Stimulated activated CD4-positive, alpha-beta T cell treated with anti-CD3 and anti-CD28 coated beads, Interleukin-1b, Interleukin-23, amount 100 ng/mL, for 48 hours (primary cell): ENCODE measurements around the gene C11orf24.
A peak's percentile ranks its signal among the peaks of the same experiment; 100 is the strongest.
"Not testable (repeated sequence)": the region's sequence is repeated elsewhere in the genome, so short reads cannot be mapped to it uniquely, and the experiment has no call there.

Experiments used
- DNase-seq: peaks from one replicate; pipeline ENCODE4 v3.0.0-alpha.2; 2020

Gene C11orf24

GRCh38 chr11:68271781-68272608 is at the start of gene C11orf24:
TSS of gene C11orf24 (minus strand) at chr11:68271973. CDS start at chr11:68263767, 8,206 bp downstream.
- DNase-seq, result peak; percentile 92

GRCh38 chr11:68317147-68317785 is 45.5 kb upstream of the C11orf24 start:
- no peak for DNase-seq

- no peak for DNase-seq
Observed at GRCh38 chr11:68315171-68315920, 43.6 kb upstream of the C11orf24 start.

- no peak for DNase-seq
Observed at GRCh38 chr11:68314203-68315170, 42.7 kb upstream of the C11orf24 start.

GRCh38 chr11:68313574-68314202 is 41.9 kb upstream of the C11orf24 start:
- DNase-seq, result no peak

- no peak for DNase-seq
Observed at GRCh38 chr11:68312780-68313573, 41.2 kb upstream of the C11orf24 start.

- no peak for DNase-seq
Observed at GRCh38 chr11:68312117-68312779, 40.5 kb upstream of the C11orf24 start, which contains the start of gene LRP5. TSS of gene LRP5 (plus strand) at chr11:68312591. CDS start at chr11:68312715, 124 bp downstream.

GRCh38 chr11:68311160-68312116 is 39.7 kb upstream of the C11orf24 start:
- no peak for DNase-seq

- DNase-seq, result no peak
Observed at GRCh38 chr11:68309621-68310185, 37.9 kb upstream of the C11orf24 start.

- DNase-seq, result no peak
Observed at GRCh38 chr11:68308068-68308467, 36.3 kb upstream of the C11orf24 start.

- no peak for DNase-seq
Observed at GRCh38 chr11:68306636-68307035, 34.9 kb upstream of the C11orf24 start.

GRCh38 chr11:68303982-68304780 is 32.4 kb upstream of the C11orf24 start:
- no peak for DNase-seq

- no peak for DNase-seq
Observed at GRCh38 chr11:68303083-68303482, 31.3 kb upstream of the C11orf24 start.

- DNase-seq, result no peak
Observed at GRCh38 chr11:68302670-68303069, 30.9 kb upstream of the C11orf24 start.

GRCh38 chr11:68302256-68302655 is 30.5 kb upstream of the C11orf24 start:
- no peak for DNase-seq

- DNase-seq, result no peak
Observed at GRCh38 chr11:68300076-68300830, 28.5 kb upstream of the C11orf24 start.

- not testable (repeated sequence) for DNase-seq
Observed at GRCh38 chr11:68299517-68299879, 27.7 kb upstream of the C11orf24 start.
